Activated CD8-positive, alpha-beta T cell treated with anti-CD3 and anti-CD28 coated beads for 36 hours (primary cell): Measurements from ENCODE around the gene ARMC3. TPM values are rescaled to one million over a fixed set of nuclear protein-coding genes. Genes with fewer than 3 reads are reported as not detected.

Experiments
- ATAC-seq: fragments of 200-7000 bp; cut with Tn5 transposase; one replicate; pipeline ENCODE4 v1.10.0; 2021; ENCODE audit warnings: mild to moderate bottlenecking, moderate library complexity
- CTCF ChIA-PET: fragments of 350-600 bp; sonication (Branson Sonifier 250); formaldehyde crosslinking; loops from one replicate; lab custom pipeline; 2021; ENCODE audit warnings: antibody characterized with exemption; lab: Charles Lee
- POLR2A ChIA-PET: fragments of 350-600 bp; sonication (Branson Sonifier 250); formaldehyde crosslinking; loops from one replicate; lab custom pipeline; 2021; ENCODE audit warnings: antibody characterized with exemption; lab: Charles Lee
- DNase-seq: peaks from one replicate; pipeline ENCODE4 v3.0.0-alpha.2; 2020
- H3K27ac Mint-ChIP-seq: one replicate; pipeline ENCODE4 v1.8.0; 2021; ENCODE audit warnings: mild to moderate bottlenecking, mixed read lengths
- H3K27me3 Mint-ChIP-seq: one replicate; pipeline ENCODE4 v1.8.0; 2021; ENCODE audit warnings: mixed read lengths
- H3K36me3 Mint-ChIP-seq: one replicate; pipeline ENCODE4 v1.8.0; 2021; ENCODE audit warnings: low read depth, mixed read lengths
- H3K4me1 Mint-ChIP-seq: one replicate; pipeline ENCODE4 v1.8.0; 2021; ENCODE audit warnings: low read depth, mixed read lengths
- H3K4me3 Mint-ChIP-seq: one replicate; pipeline ENCODE4 v1.8.0; 2021; ENCODE audit warnings: mild to moderate bottlenecking, moderate library complexity, mixed read lengths
- H3K9me3 Mint-ChIP-seq: one replicate; pipeline ENCODE4 v1.8.0; 2021; ENCODE audit warnings: mixed read lengths
- intact Hi-C: fragments of 100-400 bp; cut with micrococcal nuclease; formaldehyde crosslinking; loops from one replicate; pipeline ENCODE4 v1.10.0; 2022
- total RNA-seq, 2 experiments: library from RNA; stranded (reverse); gene quantifications; one replicate each; pipeline ENCODE4 v1.2.3, GENCODE V29; 2021
- TF ChIP-seq, protein P1 (sequence below): fragments of 200-600 bp; IDR thresholded peaks from one replicate; pipeline ENCODE4 v1.8.0; 2022; ENCODE audit warnings: antibody characterized with exemption, mild to moderate bottlenecking

ARMC3 gene
- total RNA-seq, 2 experiments from 2014 or later, result not detected

GRCh38 chr10:23046027-23046426 lies 118.2 kb downstream of the ARMC3 start:
- H3K4me1 Mint-ChIP-seq, result no peaks in the 10 kb centered on the region
- ATAC-seq (no peak), DNase-seq (no peak)
- H3K36me3 Mint-ChIP-seq, result no peaks in the 10 kb centered on the region
- H3K27me3 Mint-ChIP-seq, result peaks cover 15% of the 10 kb centered on the region
- no peak overlapping the region for H3K4me3 Mint-ChIP-seq
- no peak overlapping the region for H3K27ac Mint-ChIP-seq
- TF ChIP-seq, protein P1, sequence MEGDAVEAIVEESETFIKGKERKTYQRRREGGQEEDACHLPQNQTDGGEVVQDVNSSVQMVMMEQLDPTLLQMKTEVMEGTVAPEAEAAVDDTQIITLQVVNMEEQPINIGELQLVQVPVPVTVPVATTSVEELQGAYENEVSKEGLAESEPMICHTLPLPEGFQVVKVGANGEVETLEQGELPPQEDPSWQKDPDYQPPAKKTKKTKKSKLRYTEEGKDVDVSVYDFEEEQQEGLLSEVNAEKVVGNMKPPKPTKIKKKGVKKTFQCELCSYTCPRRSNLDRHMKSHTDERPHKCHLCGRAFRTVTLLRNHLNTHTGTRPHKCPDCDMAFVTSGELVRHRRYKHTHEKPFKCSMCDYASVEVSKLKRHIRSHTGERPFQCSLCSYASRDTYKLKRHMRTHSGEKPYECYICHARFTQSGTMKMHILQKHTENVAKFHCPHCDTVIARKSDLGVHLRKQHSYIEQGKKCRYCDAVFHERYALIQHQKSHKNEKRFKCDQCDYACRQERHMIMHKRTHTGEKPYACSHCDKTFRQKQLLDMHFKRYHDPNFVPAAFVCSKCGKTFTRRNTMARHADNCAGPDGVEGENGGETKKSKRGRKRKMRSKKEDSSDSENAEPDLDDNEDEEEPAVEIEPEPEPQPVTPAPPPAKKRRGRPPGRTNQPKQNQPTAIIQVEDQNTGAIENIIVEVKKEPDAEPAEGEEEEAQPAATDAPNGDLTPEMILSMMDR, result no peak
- CTCF ChIA-PET, result no interaction called here
- H3K9me3 Mint-ChIP-seq, result no peaks in the 10 kb centered on the region
- intact Hi-C loops, result no loop called here
- POLR2A ChIA-PET, result no interaction called here

GRCh38 chr10:23047201-23048050 lies 119.6 kb downstream of the ARMC3 start:
- intact Hi-C loops, result no loop called here
- CTCF ChIA-PET, result no interaction called here
- ATAC-seq (no peak), DNase-seq (no peak)
- POLR2A ChIA-PET, result no interaction called here
- Mint-ChIP-seq H3K9me3 (no peaks in the 10 kb centered on the region), H3K36me3 (no peaks in the 10 kb centered on the region), H3K27me3 (peaks cover 20% of the 10 kb centered on the region), H3K27ac (no peak overlapping the region), H3K4me1 (no peaks in the 10 kb centered on the region), H3K4me3 (no peak overlapping the region)
- TF ChIP-seq, protein P1, result no peak

GRCh38 chr10:23048191-23048590 lies 120.3 kb downstream of the ARMC3 start:
- CTCF ChIA-PET, result no interaction called here
- TF ChIP-seq, protein P1, result no peak
- POLR2A ChIA-PET, result no interaction called here

DNA sequence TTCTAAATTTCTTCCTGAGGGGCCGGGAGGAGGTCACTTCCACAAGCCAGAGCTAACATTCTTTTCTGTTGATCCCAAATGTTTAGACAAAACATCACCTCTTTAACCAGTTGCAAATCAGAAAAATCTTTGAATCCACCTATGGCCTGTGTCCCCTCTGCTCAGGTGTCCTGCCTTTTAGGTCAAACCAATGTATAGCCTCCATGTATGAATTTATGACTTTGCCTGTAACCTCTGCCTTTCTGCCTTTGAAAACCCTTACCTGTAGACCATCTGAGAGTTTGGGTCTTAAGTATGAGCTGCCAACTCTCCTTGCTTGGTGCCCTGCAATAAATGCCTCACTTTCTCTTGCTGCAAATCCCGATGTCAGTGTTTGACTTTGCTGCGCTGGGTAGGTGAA lies 123.4 kb downstream of the ARMC3 start:
- Mint-ChIP-seq H3K4me3 (no peak overlapping the region), H3K9me3 (no peaks in the 10 kb centered on the region), H3K27ac (no peak overlapping the region), H3K27me3 (peaks cover 24% of the 10 kb centered on the region), H3K4me1 (no peaks in the 10 kb centered on the region), H3K36me3 (no peaks in the 10 kb centered on the region)
- intact Hi-C loops, result no loop called here
- ChIA-PET CTCF (no interaction called here), POLR2A (no interaction called here)
- DNase-seq, result no peak
- TF ChIP-seq, protein P1, result no peak
- ATAC-seq, result no peak

More at GRCh38 chr10:23048191-23048590, 120.3 kb downstream of the ARMC3 start:
- no peaks in the 10 kb centered on the region for H3K4me1 Mint-ChIP-seq
- no peaks in the 10 kb centered on the region for H3K9me3 Mint-ChIP-seq
- ATAC-seq, result no peak
- intact Hi-C loops, result no loop called here
- no peaks in the 10 kb centered on the region for H3K36me3 Mint-ChIP-seq
- H3K4me3 Mint-ChIP-seq, result no peak overlapping the region
- H3K27me3 Mint-ChIP-seq, result peaks cover 20% of the 10 kb centered on the region
- H3K27ac Mint-ChIP-seq, result no peak overlapping the region
- no peak for DNase-seq

DNA sequence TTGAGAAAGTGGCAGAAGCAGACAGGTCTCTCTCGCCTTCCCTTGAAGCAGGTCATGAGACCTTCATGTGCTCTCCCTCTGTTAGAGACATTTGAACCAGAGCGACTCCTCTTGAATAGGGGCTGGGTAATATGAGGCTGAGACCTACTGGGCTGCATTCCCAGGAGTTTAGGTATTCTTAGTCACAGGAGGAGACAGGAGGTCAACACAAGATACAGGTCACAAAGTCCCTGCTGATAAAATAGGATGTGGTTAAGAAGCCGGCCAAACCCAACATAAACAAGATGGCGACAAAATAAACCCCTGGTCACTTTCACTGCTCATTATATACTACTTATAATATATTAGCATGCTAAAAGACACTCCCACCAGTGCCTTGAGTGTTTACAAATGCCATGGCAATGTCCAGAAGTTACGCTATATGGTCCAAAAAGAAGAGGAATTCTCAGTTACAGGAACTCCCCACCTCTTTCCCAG lies 124.0 kb downstream of the ARMC3 start:
- POLR2A ChIA-PET, result no interaction called here
- no peak overlapping the region for H3K27ac Mint-ChIP-seq
- no peak for DNase-seq
- TF ChIP-seq, protein P1, result no peak
- H3K4me1 Mint-ChIP-seq, result no peaks in the 10 kb centered on the region
- CTCF ChIA-PET, result no interaction called here
- H3K27me3 Mint-ChIP-seq, result peaks cover 24% of the 10 kb centered on the region
- intact Hi-C loops, result no loop called here
- no peak for ATAC-seq
- no peak overlapping the region for H3K4me3 Mint-ChIP-seq
- H3K9me3 Mint-ChIP-seq, result no peaks in the 10 kb centered on the region
- no peaks in the 10 kb centered on the region for H3K36me3 Mint-ChIP-seq
